GM20431 (cell line): Measurements from ENCODE around the gene VARS1.

Experiments used
- in situ Hi-C: fragments of 300-500 bp; cut with MseI, MboI; formaldehyde crosslinking; loops from one replicate; pipeline ENCODE4 v1.15.0; 2020; ENCODE audit warnings: low sequenced_read_pairs; ENCODE audit not compliant: unreplicated experiment

The VARS1 gene

DNA sequence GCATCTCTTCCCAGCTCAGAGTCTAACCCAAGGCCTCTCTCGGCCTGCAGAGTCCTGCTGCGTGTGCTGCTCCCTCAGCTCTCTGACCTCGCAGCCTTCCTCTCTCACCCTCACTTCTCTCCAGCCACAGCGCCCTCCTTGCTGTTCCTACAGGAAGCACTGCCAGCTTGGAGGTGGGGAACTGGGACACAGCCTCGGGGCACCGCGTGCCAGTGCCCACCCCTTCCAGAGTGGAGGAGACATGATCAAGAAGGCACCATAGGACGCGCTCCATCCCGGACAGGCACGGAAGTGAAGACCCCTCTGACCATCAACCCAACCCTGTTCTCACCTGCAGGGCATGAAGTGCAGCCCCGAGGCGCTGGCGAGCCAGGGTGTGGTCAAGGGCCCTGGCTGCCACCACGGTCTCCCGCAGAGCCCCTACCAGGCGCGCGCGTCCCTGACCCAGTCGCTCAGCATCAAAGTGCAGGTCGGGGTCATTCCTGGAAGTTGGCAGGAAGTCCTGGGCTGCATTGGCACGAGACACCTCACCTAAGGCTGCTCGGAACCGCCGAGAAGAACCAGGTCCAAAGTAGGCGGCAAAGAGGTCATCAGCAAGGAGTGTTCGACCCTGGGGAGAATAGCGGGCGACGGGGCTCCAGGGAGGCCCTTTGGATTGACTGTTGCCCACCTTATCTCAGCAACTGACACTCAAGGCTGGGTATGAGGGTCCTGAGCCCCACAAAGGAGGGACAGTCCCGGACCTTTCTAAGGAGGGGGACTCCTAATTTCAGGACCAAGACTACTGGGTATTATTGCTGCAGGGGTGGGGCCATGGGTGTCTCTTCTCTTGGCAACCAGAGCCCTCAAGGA lies 19.7 kb downstream of the VARS1 start:
- in situ Hi-C loops: no loop called here

GRCh38 chr6:31775184-31775583 lies 20.4 kb downstream of the VARS1 start:
- in situ Hi-C loops: no loop called here

DNA sequence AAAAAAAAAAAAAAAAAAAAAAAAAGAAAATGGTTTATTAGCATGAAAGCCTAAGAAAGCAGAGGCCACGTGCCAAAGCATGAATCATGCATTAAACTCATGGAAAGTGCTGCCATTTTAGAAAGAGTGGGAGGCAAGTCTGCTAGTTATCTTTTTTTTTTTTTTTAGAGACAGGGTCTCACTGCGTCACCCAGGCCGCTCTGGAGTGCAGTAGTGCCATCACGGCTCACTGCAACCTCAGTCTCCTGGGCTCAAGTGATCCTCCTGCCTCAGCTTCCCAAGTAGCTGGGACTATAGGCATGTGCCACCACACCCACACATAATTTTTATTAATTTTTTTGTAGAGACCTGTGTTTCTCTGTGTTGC lies 23.6 kb downstream of the VARS1 start:
- in situ Hi-C loops: no loop called here

DNA sequence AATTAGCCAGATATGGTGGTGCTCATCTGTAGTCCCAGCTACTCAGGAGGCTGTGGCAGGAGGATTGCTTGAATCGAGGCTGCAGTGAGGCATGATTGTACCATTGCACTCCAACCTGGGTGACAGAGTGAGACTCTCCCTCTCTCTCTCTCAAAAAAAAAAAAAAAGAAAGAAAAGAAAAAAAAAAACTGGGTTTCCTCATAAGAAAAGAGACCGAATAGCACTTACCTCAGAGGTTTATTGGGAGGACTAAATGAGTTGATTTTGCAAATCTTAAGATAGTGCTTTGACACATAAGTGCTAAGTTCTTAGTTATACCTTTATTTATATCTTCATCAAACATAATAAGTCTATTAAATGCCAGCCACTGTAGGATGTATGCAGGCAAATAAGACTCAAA lies 24.7 kb downstream of the VARS1 start:
- in situ Hi-C loops: no loop called here

DNA sequence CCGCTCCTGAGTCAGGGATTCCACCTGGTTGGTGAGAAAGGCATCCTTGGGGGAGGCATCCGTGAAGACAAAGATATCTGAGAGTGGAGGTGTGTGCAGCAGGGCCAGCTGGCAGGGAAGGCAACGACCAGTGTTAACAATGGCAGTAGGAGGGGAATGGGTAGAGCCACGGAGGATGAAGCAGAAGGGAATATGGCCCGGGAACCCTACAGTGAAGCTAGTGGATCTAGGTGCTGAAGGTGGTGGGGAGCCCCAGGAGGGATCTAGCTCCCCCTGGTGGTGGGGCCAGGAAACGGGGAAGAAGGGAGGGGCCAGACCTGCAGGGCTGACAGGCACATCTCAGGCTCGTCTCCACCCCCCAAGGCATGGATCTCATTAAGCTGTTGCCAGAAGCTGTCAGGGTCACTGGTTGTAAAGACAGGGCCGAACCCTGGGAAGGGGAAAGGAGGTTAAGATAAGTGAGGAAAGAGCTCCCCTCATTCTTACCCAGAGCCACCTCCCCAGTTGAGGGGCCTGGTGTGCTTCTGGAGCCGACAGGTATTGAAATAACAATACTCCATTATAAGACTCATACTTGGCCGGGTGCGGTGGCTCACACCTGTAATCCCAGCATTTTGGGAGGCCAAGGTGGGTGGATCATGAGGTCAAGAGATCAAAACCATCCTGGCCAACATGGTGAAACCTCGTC lies 25.7 kb downstream of the VARS1 start:
- in situ Hi-C loops: no loop called here

- in situ Hi-C loops: no loop called here
Observed at GRCh38 chr6:31768363-31769257, 26.9 kb downstream of the VARS1 start.

DNA sequence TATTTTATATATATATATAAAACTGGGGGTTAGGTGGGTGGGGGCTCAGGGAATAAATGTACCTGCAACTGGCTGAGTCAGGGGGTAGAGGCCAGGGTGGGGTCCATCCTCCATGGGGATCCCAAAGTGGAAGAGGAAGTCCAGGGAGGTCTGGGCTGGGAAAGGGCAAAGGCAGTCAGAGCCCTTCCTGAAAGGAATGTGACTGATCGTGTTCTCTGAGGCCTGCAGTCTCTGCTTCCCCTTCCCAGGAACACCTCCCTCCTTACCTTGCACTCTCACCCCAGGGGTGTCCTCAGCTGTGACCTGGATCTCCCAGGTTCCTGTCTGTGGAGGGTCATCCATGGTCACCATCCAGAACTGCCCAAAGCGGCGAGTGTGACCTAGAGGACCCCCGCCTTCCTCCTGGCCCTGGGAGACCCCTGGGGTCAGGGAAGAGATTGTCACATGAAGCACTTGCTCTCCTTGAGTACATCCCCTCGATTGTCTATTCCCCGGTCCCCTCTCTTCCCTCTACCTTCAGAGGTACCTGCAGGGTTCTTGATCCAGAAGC lies 28.4 kb downstream of the VARS1 start:
- in situ Hi-C loops: no loop called here

DNA sequence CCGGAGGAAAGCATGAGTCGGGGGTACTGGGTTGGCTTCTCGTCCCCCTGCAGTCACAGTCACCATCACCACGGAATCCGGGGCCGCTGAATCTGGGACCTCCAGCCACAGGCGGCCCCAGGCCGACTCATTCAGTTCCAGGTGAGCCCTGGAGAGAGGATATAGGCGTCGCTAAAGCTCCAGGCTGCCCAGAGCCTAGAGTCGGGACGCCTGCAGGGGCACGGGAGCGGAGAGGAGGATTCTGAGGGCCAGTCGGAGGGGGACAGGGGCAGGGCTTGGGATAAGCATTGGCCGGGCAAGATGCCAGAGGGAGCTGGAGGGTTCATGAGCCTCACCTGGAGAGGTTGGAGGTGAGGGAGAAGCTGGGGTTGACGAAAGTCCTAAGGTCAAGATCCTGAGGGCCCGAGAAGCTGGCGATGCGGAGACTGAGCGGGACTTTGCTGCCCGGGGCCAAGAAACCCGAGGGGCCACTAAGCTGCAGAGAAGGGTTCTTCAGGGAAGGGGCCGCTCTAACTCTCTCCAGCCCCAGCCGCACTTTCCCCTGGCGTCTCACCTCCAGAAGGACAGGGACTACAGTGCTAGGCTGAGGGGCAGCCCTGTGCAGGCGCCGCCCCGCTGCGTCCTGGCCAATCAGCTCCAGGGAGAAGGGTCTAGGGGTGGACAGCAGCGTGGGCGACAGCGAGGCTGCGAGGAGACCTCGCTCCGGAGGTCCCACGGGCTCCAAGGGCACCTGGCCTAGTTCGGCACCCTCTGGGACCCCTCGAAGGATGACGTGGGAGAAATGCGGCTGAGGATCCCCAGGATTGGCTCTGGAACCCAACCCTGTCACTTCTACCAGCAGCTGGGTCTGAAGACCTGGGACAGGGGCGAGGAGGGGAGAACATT lies 29.4 kb downstream of the VARS1 start:
- in situ Hi-C loops: no loop called here

- in situ Hi-C loops: no loop called here
Observed at GRCh38 chr6:31765559-31765909, 30.0 kb downstream of the VARS1 start.

- in situ Hi-C loops: no loop called here
Observed at GRCh38 chr6:31764198-31764597, 31.4 kb downstream of the VARS1 start.

DNA sequence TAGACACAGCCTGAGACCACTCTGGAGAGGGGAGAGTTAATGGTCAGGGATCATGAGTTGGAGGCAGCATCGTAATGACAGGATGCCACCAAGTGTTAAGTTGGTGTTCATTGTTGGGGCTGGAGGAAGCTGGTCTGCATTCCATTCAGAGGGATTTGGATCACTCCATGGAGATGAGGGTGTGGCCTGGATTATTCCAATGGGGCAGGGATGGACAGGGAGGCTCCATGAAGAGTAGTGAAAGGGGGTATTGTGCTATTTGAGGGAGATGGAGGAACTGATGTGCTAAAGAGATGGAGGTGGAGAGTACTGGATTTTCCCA lies 32.0 kb downstream of the VARS1 start:
- in situ Hi-C loops: no loop called here

DNA sequence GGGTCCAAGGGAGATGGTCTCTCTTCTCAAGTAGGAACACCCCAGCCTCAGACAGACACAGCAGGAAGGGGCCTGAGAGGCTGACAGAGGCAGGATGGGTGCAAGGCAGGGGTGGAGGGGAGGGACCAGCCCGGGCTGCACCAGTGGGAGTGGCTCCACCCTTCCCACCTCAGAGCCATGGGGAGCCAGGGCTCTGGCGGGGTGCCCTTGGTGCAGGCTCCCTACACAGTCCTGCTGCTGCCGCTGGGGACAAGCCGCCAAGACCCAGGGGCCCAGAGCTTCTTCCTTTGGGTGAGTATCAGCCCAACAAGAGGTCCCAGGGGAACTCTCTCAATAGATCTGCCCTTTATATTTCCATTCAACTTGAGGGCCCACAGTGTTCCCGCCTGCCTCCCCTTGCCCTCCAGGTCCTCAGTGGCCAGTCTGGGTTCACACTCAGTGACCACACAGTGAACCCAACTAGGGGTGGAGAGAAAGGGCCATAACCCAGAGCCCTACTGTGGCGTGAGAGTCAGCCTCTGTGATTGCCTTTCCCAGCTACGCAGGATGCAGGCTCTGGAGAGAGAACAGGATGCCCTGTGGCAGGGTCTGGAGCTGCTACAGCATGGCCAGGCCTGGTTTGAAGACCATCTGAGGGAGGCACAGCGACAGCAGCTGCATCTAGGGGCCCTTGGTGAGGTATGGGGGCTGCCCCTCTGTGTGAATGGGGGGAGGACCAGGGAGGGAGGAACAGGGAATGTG lies 32.5 kb downstream of the VARS1 start:
- in situ Hi-C loops: no loop called here

DNA sequence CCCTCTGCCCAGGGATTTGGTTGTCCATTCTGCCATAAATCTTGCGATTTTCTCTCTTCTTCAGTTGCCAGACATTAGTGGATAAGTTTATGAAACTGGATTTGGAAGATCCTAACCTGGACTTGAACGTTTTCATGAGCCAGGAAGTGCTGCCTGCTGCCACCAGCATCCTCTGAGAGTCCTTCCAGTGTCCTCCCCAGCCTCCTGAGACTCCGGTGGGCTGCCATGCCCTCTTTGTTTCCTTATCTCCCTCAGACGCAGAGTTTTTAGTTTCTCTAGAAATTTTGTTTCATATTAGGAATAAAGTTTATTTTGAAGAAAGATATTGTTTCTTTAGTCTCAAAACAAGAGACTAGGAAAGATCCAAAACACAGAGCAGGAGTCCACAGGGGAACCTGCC lies 33.2 kb downstream of the VARS1 start, which contains the start of gene SAPCD1:
TSS of gene SAPCD1 (plus strand) at position 301 of the 400 bp plus-strand sequence. CDS start 399 bp downstream, outside the sequence.
- in situ Hi-C loops: no loop called here

GRCh38 chr6:31761343-31761742 lies 34.2 kb downstream of the VARS1 start:
- in situ Hi-C loops: no loop called here

DNA sequence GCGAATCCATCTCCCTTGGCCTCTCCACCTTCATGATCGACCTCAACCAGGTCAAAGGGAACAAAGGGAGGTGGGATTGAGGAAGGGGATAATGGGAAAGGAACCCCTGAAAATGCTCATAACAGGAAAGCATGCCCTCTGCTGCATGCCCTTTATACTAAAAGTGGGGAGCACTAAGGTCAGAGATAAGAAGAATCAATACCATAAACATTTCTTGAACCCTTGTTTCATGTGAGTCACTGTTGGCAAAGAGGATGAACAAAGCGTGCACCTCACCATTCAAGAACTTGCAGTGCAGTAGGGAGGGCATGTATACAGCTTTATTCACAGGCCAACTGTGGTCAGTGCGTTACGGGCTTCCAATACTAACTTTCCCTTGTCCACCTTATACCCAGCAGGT lies 34.8 kb downstream of the VARS1 start:
- in situ Hi-C loops: no loop called here

DNA sequence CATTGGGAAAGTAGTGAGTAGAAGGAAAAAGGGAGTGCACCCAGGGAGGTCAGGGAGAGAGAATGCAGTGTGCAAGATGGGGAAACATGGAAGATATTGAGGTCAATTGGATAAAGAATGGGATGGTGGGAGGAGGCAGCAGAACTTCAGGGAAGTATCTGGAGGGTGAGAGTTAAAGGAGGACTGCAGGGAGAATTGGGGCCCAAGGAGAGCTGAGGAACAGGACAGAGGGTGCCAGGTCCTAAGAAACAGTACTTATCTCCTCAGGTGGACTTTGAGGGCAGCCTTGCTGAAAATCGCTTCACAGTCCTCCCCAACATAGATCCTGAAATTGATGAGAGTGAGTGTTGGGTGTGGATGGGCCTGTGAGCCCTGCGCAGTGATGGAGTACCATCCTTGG lies 37.3 kb downstream of the VARS1 start:
- in situ Hi-C loops: no loop called here

- in situ Hi-C loops: no loop called here
Observed at GRCh38 chr6:31752739-31753319, 42.7 kb downstream of the VARS1 start.

DNA sequence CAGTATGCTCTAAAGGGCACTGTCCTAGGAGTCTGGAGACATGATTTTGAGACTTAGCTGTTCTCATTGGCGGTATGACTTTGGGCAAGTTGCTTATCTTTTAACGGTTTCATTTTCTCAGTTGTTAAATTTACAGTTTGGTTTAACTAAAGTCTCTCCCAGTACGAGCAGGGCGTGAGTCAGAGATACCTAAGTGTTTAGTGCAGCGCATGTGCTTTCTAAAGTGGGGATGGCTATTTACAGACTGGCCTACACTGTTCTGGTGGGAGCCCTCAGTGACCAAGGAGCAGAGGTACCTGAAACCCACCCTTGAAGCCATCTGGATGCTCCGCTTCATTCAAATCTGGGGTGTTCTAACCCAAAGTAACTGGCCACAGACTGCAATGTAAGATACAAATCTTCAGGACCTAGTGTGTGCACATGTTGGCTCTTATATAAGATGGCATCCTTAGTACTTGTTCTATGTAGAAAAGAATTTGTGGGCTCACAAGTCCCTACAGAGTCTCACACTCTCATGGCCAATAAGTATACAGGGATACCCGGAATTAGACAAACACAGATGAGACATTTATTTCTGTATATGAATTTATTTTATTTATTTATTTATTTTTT lies 45.0 kb downstream of the VARS1 start:
- in situ Hi-C loops: no loop called here
